ENCODE results near the gene NPY.

NPY gene

DNA sequence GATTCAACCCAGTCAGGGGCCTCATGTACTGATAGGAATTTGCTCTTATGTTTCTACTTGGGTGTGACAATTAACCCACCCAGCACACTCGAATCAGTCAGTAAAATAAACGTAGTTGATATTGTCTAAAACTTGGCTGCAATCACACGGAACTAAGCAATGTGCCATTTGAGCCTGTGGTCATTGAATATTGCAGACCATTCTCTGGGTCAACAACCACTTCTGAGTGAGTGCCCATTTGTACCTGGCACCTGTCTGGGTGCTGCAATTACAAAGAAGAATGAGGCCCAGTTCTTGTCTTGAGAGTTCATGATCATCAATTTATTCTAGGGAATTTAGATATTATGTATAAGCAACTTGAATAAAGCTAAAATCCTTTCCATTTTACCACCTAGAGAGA is 29.8 kb downstream of the NPY start:
- TF ChIP-seq, protein P1, sequence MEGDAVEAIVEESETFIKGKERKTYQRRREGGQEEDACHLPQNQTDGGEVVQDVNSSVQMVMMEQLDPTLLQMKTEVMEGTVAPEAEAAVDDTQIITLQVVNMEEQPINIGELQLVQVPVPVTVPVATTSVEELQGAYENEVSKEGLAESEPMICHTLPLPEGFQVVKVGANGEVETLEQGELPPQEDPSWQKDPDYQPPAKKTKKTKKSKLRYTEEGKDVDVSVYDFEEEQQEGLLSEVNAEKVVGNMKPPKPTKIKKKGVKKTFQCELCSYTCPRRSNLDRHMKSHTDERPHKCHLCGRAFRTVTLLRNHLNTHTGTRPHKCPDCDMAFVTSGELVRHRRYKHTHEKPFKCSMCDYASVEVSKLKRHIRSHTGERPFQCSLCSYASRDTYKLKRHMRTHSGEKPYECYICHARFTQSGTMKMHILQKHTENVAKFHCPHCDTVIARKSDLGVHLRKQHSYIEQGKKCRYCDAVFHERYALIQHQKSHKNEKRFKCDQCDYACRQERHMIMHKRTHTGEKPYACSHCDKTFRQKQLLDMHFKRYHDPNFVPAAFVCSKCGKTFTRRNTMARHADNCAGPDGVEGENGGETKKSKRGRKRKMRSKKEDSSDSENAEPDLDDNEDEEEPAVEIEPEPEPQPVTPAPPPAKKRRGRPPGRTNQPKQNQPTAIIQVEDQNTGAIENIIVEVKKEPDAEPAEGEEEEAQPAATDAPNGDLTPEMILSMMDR (IDR thresholded peaks at IDR 0.05; ENCODE audit: low read depth, low read length) = no peak
- no peak for DNase-seq (ENCODE audit: extremely low read depth, low read depth)

GRCh38 chr7:24316340-24316739 is 32.4 kb downstream of the NPY start:
- TF ChIP-seq, protein P1 (IDR thresholded peaks at IDR 0.05; ENCODE audit: low read depth, low read length) = no peak
- DNase-seq (ENCODE audit: extremely low read depth, low read depth) = no peak

- TF ChIP-seq, protein P1 (IDR thresholded peaks at IDR 0.05; ENCODE audit: low read depth, low read length) = no peak
- no peak for DNase-seq (ENCODE audit: extremely low read depth, low read depth)
Observed at GRCh38 chr7:24318326-24318725, 34.3 kb downstream of the NPY start.

DNA sequence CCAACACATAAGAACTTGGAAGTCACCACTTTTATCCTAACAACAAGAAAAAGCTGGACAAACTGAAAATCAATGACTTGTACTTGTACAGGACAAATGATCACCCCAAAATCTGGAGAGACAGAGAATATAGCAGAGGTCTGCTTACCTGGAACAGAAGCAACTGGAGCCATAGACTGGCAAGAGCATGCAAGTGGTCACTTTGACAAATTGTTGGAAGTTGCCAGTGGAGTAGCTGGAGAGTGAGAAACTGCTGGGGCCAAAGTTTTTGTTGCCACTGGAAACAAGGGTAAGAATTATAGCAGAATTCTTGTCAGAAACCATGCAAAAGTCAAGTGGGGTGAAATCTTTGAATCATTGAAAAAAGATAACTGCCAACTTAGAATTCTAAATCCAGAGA is 35.2 kb downstream of the NPY start:
- TF ChIP-seq, protein P1 (IDR thresholded peaks at IDR 0.05; ENCODE audit: low read depth, low read length) = no peak
- no peak for DNase-seq (ENCODE audit: extremely low read depth, low read depth)

- TF ChIP-seq, protein P1 (IDR thresholded peaks at IDR 0.05; ENCODE audit: low read depth, low read length) = no peak
- no peak for DNase-seq (ENCODE audit: extremely low read depth, low read depth)
Observed at GRCh38 chr7:24323961-24324480, 40.0 kb downstream of the NPY start.

DNA sequence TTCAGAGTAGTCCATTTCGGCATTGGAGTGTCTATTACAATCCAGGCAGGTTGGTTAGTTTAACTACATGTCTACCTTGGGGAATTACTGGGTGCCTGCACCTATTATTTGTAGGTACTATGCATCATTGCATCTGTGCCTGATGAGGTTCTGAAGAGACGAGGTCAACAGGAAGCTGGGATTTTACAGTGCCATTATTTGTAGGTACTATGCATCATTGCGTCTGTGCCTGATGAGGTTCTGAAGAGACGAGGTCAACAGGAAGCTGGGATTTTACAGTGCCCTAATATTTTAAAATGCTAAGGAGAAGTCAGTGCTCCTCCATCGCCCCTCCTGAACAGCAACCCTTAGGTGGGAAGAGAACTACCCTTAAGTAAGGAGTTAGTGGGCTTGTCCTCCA is 41.7 kb downstream of the NPY start:
- TF ChIP-seq, protein P1 (IDR thresholded peaks at IDR 0.05; ENCODE audit: low read depth, low read length) = no peak
- no peak for DNase-seq (ENCODE audit: extremely low read depth, low read depth)

DNA sequence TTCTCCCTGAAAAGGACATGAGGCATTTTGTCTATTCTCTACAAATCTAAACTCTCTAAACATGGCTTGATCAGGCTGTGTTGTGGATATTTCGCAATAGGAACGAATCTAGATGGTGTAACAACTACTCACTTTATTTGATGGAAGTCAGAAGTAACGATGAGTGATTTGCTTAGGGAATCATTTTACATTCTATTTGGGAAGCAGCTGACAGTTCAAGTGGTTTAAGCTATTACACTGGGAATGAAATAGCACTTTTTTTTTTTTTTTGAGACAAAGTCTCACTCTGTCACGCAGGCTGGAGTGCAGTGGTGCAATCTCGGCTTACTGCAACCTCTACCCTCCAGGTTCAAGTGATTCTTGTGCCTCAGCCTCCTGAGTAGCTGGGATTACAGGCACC is 44.1 kb downstream of the NPY start:
- TF ChIP-seq, protein P1 (IDR thresholded peaks at IDR 0.05; ENCODE audit: low read depth, low read length) = no peak
- DNase-seq (ENCODE audit: extremely low read depth, low read depth) = no peak
